H9 (cell line): ENCODE results near the gene ZSCAN9. TPM values are rescaled to one million over a fixed set of nuclear protein-coding genes. Genes with fewer than 3 reads are reported as not detected.

Experiments used
- DNase-seq: peaks from one replicate; pipeline ENCODE4 v3.0.0-alpha.2; 2017
- H2AFZ ChIP-seq: one replicate; pipeline ENCODE4 v1.6.1; 2013; ENCODE audit warnings: mild to moderate bottlenecking, low read length, control low read depth, moderate library complexity
- H2AK5ac ChIP-seq: 2 replicates; pipeline ENCODE4 v1.6.1; 2013; ENCODE audit warnings: low read length, control low read depth, mixed read lengths; ENCODE audit not compliant: insufficient read length
- H2BK120ac ChIP-seq: one replicate; pipeline ENCODE4 v1.6.1; 2013; ENCODE audit warnings: low read depth, mild to moderate bottlenecking, low read length, control low read depth, inconsistent platforms; ENCODE audit not compliant: poor library complexity, severe bottlenecking
- H2BK12ac ChIP-seq: 2 replicates; pipeline ENCODE4 v1.6.1; 2013; ENCODE audit warnings: low read length, control low read depth, mixed read lengths, low read depth; ENCODE audit not compliant: insufficient read length
- H2BK15ac ChIP-seq: 2 replicates; pipeline ENCODE4 v1.6.1; 2013; ENCODE audit warnings: low read depth, low read length, control low read depth
- H2BK20ac ChIP-seq: one replicate; pipeline ENCODE4 v1.6.1; 2013; ENCODE audit warnings: low read depth, mild to moderate bottlenecking, low read length, control low read depth, inconsistent platforms; ENCODE audit not compliant: poor library complexity, severe bottlenecking
- H2BK5ac ChIP-seq: 2 replicates; pipeline ENCODE4 v1.6.1; 2013; ENCODE audit warnings: low read length, control low read depth, mixed read lengths; ENCODE audit not compliant: insufficient read length
- H3K14ac ChIP-seq: 2 replicates; pipeline ENCODE4 v1.6.1; 2013; ENCODE audit warnings: low read length, control low read depth; ENCODE audit not compliant: insufficient read depth
- H3K18ac ChIP-seq: 2 replicates; pipeline ENCODE4 v1.6.1; 2013; ENCODE audit warnings: low read depth, mild to moderate bottlenecking, mixed read lengths, low read length, control low read depth; ENCODE audit not compliant: insufficient read length
- H3K23ac ChIP-seq: 2 replicates; pipeline ENCODE4 v1.6.1; 2013; ENCODE audit warnings: low read length, control low read depth, mixed read lengths, low read depth; ENCODE audit not compliant: insufficient read length
- H3K23me2 ChIP-seq: 2 replicates; pipeline ENCODE4 v1.6.1; 2013; ENCODE audit warnings: low read depth, mild to moderate bottlenecking, mixed read lengths, low read length, control low read depth; ENCODE audit not compliant: insufficient read length, poor library complexity, severe bottlenecking
- H3K27ac ChIP-seq: 2 replicates; pipeline ENCODE4 v1.5.1; 2013; ENCODE audit warnings: low read length, control low read depth, mixed read lengths, low read depth; ENCODE audit not compliant: insufficient read length
- H3K27me3 ChIP-seq: 2 replicates; pipeline ENCODE4 v1.6.1; 2013; ENCODE audit warnings: low read length, control low read depth, inconsistent platforms; ENCODE audit not compliant: insufficient read depth
- H3K4ac ChIP-seq: 2 replicates; pipeline ENCODE4 v1.6.1; 2013; ENCODE audit warnings: low read depth, mild to moderate bottlenecking, control low read depth, inconsistent platforms, low read length, moderate library complexity
- H3K4me1 ChIP-seq: 2 replicates; pipeline ENCODE4 v1.6.1; 2013; ENCODE audit warnings: low read length, control low read depth, inconsistent platforms; ENCODE audit not compliant: insufficient read depth
- H3K4me2 ChIP-seq: 2 replicates; pipeline ENCODE4 v1.6.1; 2013; ENCODE audit warnings: low read length, control low read depth, mixed read lengths; ENCODE audit not compliant: insufficient read length, insufficient read depth
- H3K56ac ChIP-seq: 2 replicates; pipeline ENCODE4 v1.6.1; 2013; ENCODE audit warnings: low read depth, mild to moderate bottlenecking, mixed read lengths, low read length, control low read depth; ENCODE audit not compliant: insufficient read length
- H3K79me1 ChIP-seq: 2 replicates; pipeline ENCODE4 v1.6.1; 2013; ENCODE audit warnings: low read depth, mild to moderate bottlenecking, moderate library complexity, low read length, control low read depth, inconsistent platforms; ENCODE audit not compliant: insufficient read depth, poor library complexity, severe bottlenecking
- H3K79me2 ChIP-seq: 2 replicates; pipeline ENCODE4 v1.6.1; 2013; ENCODE audit warnings: low read length, control low read depth, inconsistent platforms; ENCODE audit not compliant: insufficient read depth
- H3K9ac ChIP-seq: 2 replicates; pipeline ENCODE4 v1.6.1; 2013; ENCODE audit warnings: low read length, control low read depth, mixed read lengths; ENCODE audit not compliant: insufficient read length; ENCODE audit errors: extremely low read depth
- H3K9me3 ChIP-seq: one replicate; pipeline ENCODE4 v1.6.1; 2013; ENCODE audit warnings: low read depth, low read length, inconsistent platforms; ENCODE audit not compliant: control insufficient read depth
- H3T11ph ChIP-seq: one replicate; pipeline ENCODE4 v1.6.1; 2013; ENCODE audit warnings: mild to moderate bottlenecking, low read length, control low read depth, inconsistent platforms
- H4K20me1 ChIP-seq: one replicate; pipeline ENCODE4 v1.6.1; 2013; ENCODE audit not compliant: control insufficient read depth, insufficient read length, insufficient read depth
- H4K5ac ChIP-seq: 2 replicates; pipeline ENCODE4 v1.6.1; 2013; ENCODE audit warnings: low read depth, mild to moderate bottlenecking, mixed read lengths, low read length, control low read depth; ENCODE audit not compliant: insufficient read length
- H4K8ac ChIP-seq: replicated peaks from 2 replicates; pipeline ENCODE4 v1.6.1; 2013; ENCODE audit warnings: low read length, control low read depth, mixed read lengths, low read depth; ENCODE audit not compliant: insufficient read length
- H4K91ac ChIP-seq: 2 replicates; pipeline ENCODE4 v1.6.1; 2013; ENCODE audit warnings: low read depth, mild to moderate bottlenecking, moderate library complexity, mixed read lengths, low read length, control low read depth; ENCODE audit not compliant: insufficient read length
- H3K27ac Mint-ChIP-seq, 3 experiments: 2 replicates in 2 of 3; 3 replicates in 1 of 3; pipeline ENCODE4 v1.8.0; 2020 to 2021; ENCODE audit warnings: mixed read lengths in 3 of 3, mild to moderate bottlenecking in 1 of 3, moderate library complexity in 1 of 3
- H3K27me3 Mint-ChIP-seq: 2 replicates; pipeline ENCODE4 v1.8.0; 2021; ENCODE audit warnings: low read depth, mild to moderate bottlenecking, moderate library complexity, mixed read lengths
- H3K36me3 Mint-ChIP-seq, 3 experiments: 2 replicates in 2 of 3; 3 replicates in 1 of 3; pipeline ENCODE4 v1.8.0; 2020 to 2021; ENCODE audit warnings: low read depth in 3 of 3, mixed read lengths in 3 of 3; ENCODE audit not compliant: insufficient read depth in 1 of 3
- H3K4me1 Mint-ChIP-seq, 2 experiments: 2 replicates each; pipeline ENCODE4 v1.8.0; 2020; ENCODE audit warnings: mixed read lengths in 2 of 2
- H3K4me3 Mint-ChIP-seq, 2 experiments: 2 replicates in 1 of 2; 3 replicates in 1 of 2; pipeline ENCODE4 v1.8.0; 2020 to 2021; ENCODE audit warnings: mild to moderate bottlenecking in 2 of 2, mixed read lengths in 2 of 2, moderate library complexity in 1 of 2
- H3K9me3 Mint-ChIP-seq, 2 experiments: 2 replicates in 1 of 2; 3 replicates in 1 of 2; pipeline ENCODE4 v1.8.0; 2020; ENCODE audit warnings: mild to moderate bottlenecking in 2 of 2, mixed read lengths in 2 of 2, moderate library complexity in 1 of 2
- WGBS: extraction: QIAGEN DNeasy Blood & Tissue Kit; methylation state at CpG from one replicate; pipeline ENCODE4 v1.1.7; 2013; ENCODE audit warnings: missing lambda C conversion rate, low lambda C conversion rate, mixed read lengths; ENCODE audit not compliant: insufficient read length; ENCODE audit errors: extremely low coverage; 5-methylcytosine and 5-hydroxymethylcytosine counted together
- total RNA-seq: library from RNA; stranded (reverse); gene quantifications from 2 replicates; pipeline ENCODE4 v1.2.1, GENCODE V29; 2021
- TF ChIP-seq, protein P1 (sequence below): fragments of 200-600 bp; sonication (generic); conservative IDR thresholded peaks from 3 replicates; pipeline ENCODE4 v1.8.0; 2021; ENCODE audit warnings: antibody characterized with exemption, mild to moderate bottlenecking

Gene ZSCAN9
- total RNA-seq, 1 experiment from 2014 or later, result 11.5 TPM

DNA sequence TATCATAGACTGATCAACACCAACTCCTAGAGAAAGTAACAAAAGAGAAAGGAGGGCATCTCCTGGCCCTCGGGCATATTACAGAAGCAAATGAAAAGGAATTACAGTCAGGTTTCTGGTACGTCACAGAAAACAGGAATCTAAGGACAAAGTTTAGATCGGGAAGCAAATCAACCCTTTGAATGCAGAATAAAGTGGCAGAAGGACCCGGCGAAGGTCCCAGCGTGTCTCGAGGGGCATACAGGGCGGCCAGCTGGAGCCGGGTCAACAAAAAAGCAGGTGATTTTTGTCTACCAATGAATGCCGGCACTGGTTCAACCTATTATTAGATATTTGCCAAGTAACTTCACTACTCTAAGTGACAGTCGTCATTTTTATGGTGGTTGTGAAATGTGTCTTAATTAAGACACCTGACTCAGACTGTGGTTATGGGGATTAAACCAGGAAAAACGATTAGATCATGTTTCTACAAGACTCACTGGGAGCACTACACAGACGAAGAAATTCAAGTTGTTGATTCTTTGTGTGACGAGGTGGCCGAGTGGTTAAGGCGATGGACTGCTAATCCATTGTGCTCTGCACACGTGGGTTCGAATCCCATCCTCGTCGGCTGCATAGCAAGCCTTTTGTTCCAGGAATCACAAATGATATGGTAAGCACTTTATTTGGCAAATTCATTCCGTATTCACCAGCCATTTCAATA is 12.4 kb upstream of the ZSCAN9 start:
- peak overlapping the region in 2 of 3 experiments; percentile 36 to 53; a peak in 3 of 7 replicates for H3K27ac Mint-ChIP-seq

More for the DNA sequence above, 12.4 kb upstream of the ZSCAN9 start:
- Histone ChIP-seq H3K79me2 (no peaks in the 10 kb centered on the region), H3K4ac (no peak overlapping the region), H4K91ac (no peak overlapping the region), H3K27ac (no peak overlapping the region), H4K20me1 (no peaks in the 10 kb centered on the region), H2BK5ac (no peak overlapping the region), H3K56ac (no peak overlapping the region), H3K23me2 (no peaks in the 10 kb centered on the region), H2BK20ac (no peak overlapping the region), H2AK5ac (no peak overlapping the region), H2BK120ac (no peak overlapping the region), H3K23ac (no peak overlapping the region), H4K5ac (no peak overlapping the region), H3K9ac (peak overlapping the region; percentile 39), H3K79me1 (no peaks in the 10 kb centered on the region), H3K14ac (no peak overlapping the region), H3K27me3 (peaks cover 21% of the 10 kb centered on the region), H3K4me1 (no peaks in the 10 kb centered on the region), H2BK12ac (no peak overlapping the region), H3K4me2 (peak overlapping the region; percentile 66), H4K8ac (no peak overlapping the region), H3T11ph (no peak overlapping the region), H2AFZ (no peak overlapping the region), H3K9me3 (no peaks in the 10 kb centered on the region), H3K18ac (no peak overlapping the region), H2BK15ac (no peak overlapping the region)
- Mint-ChIP-seq H3K9me3 (peaks cover 0 to 7% of the 10 kb centered on the region in 2 experiments; a peak in 1 of 5 replicates), H3K4me3 (peak overlapping the region; percentile 82 to 91), H3K27me3 (peaks cover 86% of the 10 kb centered on the region), H3K36me3 (no peaks in the 10 kb centered on the region; a peak in 1 of 7 replicates), H3K4me1 (peaks cover 15 to 40% of the 10 kb centered on the region in 2 experiments)
- TF ChIP-seq, protein P1, sequence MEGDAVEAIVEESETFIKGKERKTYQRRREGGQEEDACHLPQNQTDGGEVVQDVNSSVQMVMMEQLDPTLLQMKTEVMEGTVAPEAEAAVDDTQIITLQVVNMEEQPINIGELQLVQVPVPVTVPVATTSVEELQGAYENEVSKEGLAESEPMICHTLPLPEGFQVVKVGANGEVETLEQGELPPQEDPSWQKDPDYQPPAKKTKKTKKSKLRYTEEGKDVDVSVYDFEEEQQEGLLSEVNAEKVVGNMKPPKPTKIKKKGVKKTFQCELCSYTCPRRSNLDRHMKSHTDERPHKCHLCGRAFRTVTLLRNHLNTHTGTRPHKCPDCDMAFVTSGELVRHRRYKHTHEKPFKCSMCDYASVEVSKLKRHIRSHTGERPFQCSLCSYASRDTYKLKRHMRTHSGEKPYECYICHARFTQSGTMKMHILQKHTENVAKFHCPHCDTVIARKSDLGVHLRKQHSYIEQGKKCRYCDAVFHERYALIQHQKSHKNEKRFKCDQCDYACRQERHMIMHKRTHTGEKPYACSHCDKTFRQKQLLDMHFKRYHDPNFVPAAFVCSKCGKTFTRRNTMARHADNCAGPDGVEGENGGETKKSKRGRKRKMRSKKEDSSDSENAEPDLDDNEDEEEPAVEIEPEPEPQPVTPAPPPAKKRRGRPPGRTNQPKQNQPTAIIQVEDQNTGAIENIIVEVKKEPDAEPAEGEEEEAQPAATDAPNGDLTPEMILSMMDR, result no peak
- no CpG with 5 or more reads among the region's 21 CpGs for WGBS
- DNase-seq, result peak; percentile 84
